GM20431 (cell line): ENCODE measurements around the gene POU6F2.

ENCODE experiments used
- in situ Hi-C: fragments of 300-500 bp; cut with MseI, MboI; formaldehyde crosslinking; loops from one replicate; pipeline ENCODE4 v1.15.0; 2020; ENCODE audit warnings: low sequenced_read_pairs; ENCODE audit not compliant: unreplicated experiment

Gene POU6F2

DNA sequence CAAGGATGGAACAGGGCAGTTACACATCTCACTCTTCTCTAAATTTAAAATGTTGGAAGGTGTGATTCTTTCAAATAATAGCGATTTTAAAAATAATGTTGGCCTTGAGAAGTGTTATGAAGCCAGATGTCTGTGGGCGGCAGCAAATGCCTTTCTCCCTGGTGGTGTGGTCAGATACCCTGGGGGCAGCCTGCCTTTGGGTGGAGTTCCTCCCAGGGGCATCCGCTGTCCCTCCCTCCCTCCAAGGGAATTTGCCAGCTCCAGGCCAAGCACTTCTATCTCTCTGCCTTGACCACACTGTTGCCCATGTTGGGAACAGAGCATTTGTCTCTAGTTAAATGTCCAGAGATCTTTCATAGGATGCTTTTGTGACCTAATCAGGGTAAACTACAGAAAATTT is 121.4 kb downstream of the POU6F2 start:
- in situ Hi-C loops: no loop called here

DNA sequence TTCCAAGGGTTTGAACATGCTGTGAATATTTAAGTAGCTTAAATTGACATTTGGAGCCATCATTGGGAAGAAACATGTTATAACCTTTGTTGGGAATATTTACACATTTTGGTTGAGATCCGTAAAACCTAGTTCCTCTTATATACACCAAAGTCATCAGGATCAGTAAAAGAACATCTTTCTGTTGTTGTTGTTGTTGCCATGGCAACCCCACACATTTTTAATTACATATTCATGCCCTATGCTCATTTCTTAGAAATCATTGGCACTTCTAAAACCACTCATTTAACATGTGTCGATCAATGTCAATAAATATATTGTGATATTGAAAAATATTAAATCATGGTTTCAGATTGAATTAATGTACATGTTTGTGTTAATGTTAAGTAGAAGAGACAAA is 122.6 kb downstream of the POU6F2 start:
- in situ Hi-C loops: no loop called here

DNA sequence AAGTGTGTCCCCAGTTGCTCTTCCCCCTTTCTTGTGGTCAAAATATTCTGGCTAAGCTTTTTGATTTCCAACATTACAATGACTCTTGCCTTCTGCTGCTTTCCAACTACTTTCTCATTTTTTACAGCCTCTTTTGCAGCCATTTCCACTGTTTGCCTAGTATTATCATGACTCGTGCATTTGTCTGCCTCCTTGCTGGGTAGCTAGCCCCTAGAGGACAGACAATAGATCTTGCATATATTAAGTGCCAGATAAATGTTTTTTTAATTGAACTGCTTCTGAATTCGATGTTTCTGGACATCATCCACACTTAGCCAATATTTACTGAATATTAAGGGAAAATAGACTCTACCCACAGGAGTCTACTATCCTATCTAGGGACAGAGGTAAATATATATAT is 124.5 kb downstream of the POU6F2 start:
- in situ Hi-C loops: no loop called here

DNA sequence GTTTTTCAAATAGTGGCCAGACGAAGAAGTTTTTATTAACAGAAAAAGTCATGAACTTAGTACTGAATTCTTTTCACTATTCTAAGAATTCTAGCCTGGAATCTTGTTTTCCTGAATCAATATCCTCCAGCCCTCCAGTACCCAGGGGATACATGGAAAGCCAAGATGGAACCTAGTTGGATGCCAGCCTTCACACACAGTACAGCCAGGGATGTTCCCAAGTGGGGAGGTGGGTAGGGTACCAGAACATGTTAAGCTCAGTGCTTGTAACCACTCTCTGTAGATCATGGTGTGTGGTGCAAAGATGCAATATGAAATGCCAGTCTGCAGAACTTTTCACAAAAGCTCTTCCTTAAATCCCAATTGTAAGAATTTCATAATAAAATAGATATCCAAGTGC is 128.0 kb downstream of the POU6F2 start:
- in situ Hi-C loops: no loop called here

DNA sequence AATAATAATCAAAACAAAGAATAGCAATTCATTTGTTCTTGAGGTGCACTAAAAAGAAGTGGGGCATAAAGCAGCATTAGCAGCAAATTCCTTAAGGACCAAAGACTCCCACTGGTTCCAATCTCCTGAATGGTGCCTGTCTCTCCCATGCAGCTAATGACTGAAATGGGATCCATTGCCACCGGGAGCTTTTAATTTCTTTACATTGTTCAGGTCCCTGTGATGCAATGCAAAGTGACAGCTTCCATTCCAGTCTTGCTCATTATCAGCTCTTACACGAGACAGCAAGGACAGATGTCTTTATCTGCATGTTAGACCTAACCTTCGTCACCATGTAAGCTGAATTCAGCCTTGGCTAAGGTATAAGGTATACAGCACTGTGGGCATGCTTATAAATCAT is 148.1 kb downstream of the POU6F2 start:
- in situ Hi-C loops: no loop called here

DNA sequence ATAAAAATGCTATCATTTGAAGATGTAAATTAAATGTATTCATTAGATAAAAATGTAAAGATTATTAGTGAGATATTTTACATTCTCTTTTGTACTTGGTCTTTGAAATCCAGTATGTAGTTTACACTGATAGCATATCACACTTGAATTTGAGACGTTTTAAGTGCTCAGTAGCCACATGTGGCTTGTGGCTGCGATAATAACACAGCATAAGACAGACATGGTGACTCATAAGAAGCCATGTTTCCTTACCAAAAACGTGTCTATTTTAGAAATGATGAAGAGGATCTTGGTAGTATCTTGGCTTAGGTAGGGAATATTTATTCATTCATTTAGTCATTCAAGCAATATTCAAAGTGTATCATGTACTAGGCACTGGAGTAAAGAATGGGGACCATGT is 149.3 kb downstream of the POU6F2 start:
- in situ Hi-C loops: no loop called here

DNA sequence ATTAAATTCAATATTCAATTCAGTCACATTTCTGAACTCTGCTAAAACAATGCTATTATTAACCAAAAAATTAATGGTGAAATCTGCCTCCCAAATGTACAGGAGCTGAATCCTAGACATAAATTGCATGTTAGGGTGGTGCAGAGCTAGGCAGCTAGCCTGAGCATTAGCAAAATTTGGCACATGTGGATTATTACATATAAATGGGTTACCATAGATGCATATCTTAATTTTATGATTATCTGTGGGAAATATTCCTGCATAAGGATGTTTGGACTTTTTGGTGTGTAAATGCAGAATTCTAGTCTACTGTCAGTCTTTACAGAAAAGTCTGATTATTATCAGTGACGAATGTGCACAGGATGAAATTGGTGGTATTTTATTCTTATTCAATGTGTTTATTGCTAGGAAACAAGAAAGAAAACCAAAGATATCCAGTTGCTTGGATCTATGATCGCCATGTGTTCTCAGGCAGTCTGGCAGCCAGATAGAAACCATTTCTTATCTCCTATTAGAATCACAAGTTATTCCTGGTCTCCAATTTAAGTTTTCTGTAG is 150.7 kb downstream of the POU6F2 start:
- in situ Hi-C loops: no loop called here

DNA sequence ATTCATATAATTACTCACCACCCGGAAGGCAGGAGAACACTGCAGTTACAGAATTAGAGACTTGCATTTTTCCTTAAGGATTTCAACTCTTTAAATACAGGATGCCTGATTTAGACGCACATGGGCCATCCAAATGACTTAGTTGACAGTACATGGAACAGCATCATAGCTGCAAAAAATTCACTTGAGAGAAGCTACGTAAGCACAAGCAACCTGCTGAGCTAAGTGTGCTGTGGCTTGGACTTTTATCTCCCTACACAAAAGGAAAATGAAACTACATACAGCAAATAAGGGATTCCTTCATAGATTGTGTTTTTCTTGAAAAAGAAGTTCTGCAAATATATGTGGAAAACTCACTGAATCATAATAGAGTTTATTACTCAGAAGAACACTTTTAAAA is 152.6 kb downstream of the POU6F2 start:
- in situ Hi-C loops: no loop called here

DNA sequence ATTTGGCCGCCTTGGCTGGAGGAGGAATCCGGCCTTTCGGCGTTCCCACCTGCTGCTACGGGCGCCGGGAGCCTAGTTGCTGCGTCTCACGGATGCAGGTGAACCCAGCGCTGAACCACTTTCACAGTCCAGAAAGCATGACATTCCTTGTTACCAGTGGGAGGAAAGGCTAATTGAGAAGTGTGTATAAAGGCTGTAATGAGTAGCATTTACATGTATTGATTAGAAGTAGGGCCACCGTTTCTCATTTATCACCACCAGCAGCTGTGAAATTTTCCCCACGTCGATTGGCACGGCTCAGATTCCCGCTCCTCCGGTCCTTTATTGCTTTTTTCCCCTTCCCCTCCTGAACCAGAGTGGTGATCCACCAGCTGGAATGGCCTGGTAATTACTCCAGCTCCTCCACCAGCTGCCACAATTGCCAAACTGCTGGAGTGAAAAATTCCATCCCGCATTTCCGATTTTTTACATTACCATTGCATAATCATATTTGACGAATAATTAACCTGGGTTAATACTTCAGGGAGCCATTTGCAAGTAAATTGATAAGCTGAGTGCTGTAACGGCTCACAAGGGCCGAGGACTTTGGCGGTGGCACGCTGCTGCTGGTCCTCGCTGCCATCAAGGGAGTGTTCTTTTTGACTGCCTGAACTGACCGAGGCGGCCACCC is 153.3 kb downstream of the POU6F2 start:
- in situ Hi-C loops: no loop called here

DNA sequence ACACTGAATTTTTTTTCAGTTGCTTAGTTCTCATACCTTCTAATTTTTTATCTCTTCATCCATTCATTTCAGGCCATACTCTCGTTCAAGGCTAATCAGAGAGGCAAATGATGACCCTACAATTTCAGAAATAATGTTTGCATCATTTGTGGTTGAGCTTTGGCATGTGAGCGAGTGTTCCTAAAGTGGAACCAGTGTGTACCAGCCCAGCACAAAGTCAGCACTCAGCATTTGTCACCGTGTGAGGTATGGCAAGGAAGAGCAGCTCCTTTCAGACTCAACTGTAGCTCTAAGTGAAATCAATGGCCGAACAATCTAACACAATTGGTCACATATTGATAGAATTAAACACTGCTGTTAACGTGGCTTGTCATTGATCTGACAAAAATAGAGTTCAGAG is 154.6 kb downstream of the POU6F2 start:
- in situ Hi-C loops: no loop called here

DNA sequence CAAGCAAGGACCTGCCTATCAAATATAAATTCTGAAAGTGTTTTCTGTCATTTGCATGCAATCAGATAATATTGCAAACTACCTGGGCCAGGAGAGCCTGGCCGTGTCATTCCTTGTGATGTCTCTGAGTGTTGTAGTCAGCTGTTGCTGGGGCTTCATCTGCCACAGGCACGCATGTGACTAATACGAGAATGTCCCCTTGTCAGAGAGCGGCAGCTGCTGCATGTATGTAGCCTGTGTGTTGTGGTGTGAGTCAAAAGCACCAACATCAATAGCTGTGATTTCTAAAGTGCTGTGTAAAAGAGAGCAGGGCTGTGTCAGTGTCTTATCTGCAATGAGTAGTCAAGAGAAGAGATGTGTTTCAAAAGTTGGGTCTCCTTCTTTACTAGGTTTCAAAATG is 155.4 kb downstream of the POU6F2 start:
- in situ Hi-C loops: no loop called here

DNA sequence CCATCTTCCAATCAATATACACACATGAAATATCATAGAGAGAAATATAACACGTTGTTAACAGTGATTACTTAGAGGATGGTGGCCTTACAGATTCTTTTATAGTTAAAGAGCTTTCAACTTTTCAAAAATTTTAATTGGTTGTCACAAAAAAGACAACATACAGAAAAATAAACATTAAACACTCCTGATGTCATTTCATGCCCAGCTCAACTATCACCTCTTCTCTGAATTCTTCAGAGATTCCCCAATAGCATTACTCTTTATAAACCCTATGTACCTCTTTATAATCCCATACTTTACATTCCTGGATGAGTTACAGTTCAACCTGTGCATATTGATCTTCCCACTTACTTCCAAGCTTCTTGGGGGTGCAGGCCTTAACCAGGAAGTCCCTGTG is 159.8 kb downstream of the POU6F2 start:
- in situ Hi-C loops: no loop called here

DNA sequence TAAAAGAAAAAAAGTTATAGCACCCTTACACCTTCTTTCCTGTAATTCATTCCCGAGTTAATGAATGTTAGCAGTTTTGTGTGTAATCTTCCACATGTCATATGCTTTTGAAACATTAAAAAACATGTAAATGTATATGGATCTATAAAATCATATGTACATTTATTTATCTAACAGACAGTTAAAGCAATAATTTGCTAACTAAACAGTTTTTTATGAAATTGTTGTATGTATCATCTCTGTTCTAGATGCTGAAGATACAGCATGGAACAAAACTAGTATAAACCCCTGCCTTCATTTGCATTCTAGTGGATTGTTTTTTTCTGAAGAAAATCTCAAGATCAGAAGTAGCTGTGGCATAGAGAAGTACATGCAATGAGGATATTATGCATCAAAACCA is 165.0 kb downstream of the POU6F2 start:
- in situ Hi-C loops: no loop called here

DNA sequence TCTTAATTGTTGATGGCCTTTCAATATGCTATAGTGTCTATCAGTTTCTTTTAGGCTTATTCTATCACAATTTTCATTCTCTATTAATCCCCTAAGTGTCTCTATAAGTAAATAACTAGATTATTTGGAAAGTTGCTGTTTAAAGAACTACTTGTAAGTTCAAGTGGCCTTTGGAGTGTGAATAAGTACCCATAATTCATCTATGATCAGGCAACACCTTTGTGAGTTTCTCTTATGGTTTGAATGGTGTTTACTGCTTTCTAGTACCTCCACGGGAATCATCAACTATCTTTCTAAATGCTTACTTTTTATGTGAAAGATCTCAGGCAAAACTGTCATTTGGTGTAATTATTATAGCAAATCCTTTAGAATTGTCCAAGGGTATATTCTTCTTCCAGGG is 166.7 kb downstream of the POU6F2 start:
- in situ Hi-C loops: no loop called here

DNA sequence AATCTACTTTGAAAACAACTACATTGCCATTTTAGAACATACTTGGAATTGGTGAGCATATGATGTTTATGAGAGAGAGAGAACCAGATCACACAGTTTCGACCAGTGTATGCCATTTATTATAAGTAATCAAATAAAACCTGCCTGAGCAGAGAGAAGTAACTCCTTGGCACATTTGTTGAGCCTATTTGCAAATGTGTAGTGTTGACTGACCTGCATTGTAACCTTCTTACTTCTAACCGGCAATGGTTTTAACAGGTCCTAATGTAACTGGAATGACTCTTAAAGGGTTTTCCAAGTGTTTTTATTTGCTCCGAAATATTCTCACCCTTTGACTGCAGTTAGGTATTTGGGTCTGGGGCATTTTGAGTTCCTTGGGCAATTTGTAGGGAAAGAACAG is 167.6 kb downstream of the POU6F2 start:
- in situ Hi-C loops: no loop called here

DNA sequence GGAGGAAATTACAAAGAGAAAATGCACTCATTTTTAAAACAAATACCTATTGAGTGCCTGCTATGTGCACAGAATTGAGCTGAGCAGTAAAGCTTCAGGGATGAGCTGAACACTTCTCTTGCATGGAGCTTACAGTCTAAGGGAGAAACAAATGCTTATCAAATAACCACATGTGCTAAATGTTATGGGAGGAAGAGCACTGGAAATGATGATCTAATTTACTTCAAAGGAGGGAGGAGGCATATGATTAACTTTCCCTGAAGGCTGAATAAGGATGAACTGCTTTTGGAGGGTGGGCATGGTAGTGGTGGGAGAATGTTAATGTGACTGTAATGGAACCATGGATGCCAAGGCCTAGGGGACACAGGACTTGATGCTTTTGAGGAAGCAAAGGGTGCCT is 168.2 kb downstream of the POU6F2 start:
- in situ Hi-C loops: no loop called here

DNA sequence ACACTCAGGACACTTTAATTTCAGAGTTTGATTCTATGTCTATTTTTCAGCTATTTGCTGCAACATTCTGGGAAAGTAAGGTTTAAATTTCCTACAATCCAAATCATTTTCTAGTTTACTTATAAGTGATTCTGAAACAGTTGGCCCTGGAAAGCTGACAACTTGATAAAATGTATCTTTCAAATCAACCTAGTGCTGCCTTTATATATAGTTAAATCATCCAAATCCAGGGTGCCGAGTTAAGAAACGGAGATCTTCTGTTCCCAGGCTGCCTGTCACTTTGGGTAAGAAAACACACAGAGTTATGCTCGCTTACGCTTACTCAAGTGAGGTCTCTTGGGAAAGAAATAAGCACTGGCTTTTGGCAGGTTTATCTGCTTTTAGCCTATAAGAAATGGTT is 175.0 kb downstream of the POU6F2 start:
- in situ Hi-C loops: no loop called here

DNA sequence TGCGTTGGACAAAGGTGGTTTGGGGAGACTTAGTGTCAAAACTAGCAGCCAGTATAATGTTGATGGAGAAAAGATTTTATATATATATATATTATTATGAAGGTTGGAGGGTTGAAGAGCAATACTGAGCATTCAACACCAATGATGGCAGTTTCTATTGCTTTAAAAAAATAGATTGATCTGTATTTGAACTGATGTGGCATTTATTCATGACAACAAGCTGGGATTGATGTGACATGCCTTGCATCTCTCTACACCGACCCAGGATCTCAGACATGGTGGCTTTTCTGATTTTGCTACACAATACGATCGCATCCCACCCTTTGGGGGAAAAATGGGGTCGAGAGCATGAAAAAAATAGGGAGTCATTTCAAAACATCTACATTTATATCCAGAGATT is 175.4 kb downstream of the POU6F2 start:
- in situ Hi-C loops: no loop called here

DNA sequence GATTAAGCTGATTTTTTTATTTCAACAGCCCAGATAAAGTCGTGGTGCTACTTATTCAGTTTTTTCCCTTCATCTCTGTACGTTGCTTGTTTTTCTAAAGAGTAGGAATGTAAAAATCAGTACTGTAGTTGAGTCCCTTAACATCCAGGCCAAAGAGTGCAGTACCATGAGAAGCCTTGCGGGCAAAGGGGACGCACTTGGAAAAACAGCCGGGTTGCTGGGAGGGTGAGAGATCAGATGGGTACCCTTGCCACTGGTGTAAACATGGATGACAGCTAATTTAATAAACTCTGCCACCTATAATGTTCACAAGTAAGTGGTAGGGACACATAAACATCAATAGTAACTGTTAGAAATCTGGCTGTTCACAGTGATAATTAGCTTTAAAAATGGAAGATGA is 175.9 kb downstream of the POU6F2 start:
- in situ Hi-C loops: no loop called here

DNA sequence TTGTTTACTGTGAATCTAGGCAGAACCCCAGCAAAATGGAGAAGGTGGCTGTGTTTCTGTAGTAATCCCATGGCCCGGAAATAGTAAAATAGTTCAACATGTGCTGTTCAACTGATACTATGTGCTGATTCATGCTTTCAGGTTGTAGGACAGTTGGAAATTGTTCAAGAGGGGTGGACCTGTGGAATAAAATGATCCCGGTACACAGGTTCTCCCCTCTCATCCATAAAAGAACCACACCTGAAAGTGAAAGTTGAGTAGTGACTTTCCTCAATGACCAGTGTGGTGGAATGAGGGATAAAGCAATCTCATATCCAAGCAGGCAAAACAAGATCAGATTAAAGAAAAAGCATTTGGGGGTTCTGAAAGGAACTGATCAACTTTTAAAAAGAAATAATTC is 177.1 kb downstream of the POU6F2 start:
- in situ Hi-C loops: no loop called here

DNA sequence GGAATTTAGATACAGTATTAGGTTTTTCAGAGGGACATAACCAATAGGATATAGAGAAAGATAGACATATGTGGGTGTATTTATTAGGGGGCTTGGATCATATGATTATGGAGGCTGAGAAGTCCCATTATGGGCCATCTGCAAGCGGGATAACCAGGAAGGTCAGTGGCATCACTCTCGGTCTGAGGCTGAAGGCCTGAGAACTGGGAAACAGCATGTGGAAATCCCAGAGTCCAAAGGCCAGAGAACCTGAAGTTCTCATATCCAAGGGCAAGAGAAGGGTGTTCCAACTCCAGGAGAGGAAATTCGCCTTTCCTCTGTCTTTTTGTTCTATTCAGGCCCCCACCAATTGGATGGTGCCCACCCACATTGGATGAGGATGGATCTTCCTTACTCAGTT is 180.7 kb downstream of the POU6F2 start:
- in situ Hi-C loops: no loop called here

DNA sequence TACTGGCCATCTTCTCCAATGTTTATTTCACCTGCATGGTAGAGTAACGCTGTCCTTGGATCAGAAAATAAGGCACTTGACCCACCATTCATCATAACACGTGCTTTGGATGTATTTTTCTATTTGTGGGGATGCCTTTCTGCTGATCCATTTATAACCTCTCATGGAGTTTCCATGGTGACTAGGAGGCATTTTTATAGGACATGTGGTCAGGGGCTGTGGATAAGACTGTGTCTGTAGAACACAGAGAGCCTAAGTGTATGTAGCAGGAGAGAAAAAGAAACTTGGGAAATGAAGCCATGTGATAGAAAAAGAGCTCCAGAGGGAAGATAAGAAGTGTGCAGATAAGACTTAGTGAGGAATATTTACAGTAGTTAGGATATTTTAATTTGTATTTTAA is 184.2 kb downstream of the POU6F2 start:
- in situ Hi-C loops: no loop called here
